Mucosa of descending colon (tissue), 3 donors: ENCODE data around the gene MAP2K1. TPM values are rescaled to one million over a fixed set of nuclear protein-coding genes. Genes with fewer than 3 reads are reported as not detected.

ENCODE experiments used
- ATAC-seq: fragments of 200-7000 bp; cut with Tn5 transposase; one replicate; pipeline ENCODE4 v1.9.1; 2020; ENCODE audit warnings: mild to moderate bottlenecking, moderate library complexity
- DNase-seq, 3 donors: peaks; one replicate each; pipeline ENCODE4 v3.0.0-alpha.2; 2020
- H3K36me3 ChIP-seq: fragments of 200-600 bp; one replicate; pipeline ENCODE4 v1.8.0; 2021; ENCODE audit warnings: low read depth, mild to moderate bottlenecking
- H3K4me1 ChIP-seq: fragments of 200-600 bp; one replicate; pipeline ENCODE4 v1.8.0; 2021; ENCODE audit warnings: low read depth, mild to moderate bottlenecking
- H3K4me3 ChIP-seq: fragments of 200-600 bp; one replicate; pipeline ENCODE4 v1.8.0; 2021; ENCODE audit warnings: mild to moderate bottlenecking
- H3K9me3 ChIP-seq: fragments of 200-600 bp; one replicate; pipeline ENCODE4 v1.8.0; 2021; ENCODE audit warnings: mild to moderate bottlenecking
- CTCF ChIP-seq: fragments of 200-600 bp; IDR thresholded peaks from one replicate; pipeline ENCODE4 v1.8.0; 2022; ENCODE audit warnings: antibody characterized with exemption, mild to moderate bottlenecking
- intact Hi-C, 2 donors: fragments of 100-400 bp; cut with DNase I in 1 of 2; cut with micrococcal nuclease in 1 of 2; formaldehyde crosslinking; loops; one replicate each; pipeline versions ENCODE4 v1.11.0 to v1.11.1; 2022; cut with DNase I, micrococcal nuclease
- total RNA-seq, 3 donors: library from RNA; stranded (reverse); fragmentation: NEBNext Ultra II Directional in 2 of 3; extraction: Animal tissue kit (Norgen Biotek cat#: 25700) in 2 of 3; gene quantifications; one replicate each; pipeline versions ENCODE4 v1.2.1 to v1.2.4, GENCODE V29; 2021 to 2023
- donor health status: DM: no; HTN: no; CAD: no; lungs with moderate emphysema.
- donor health status: DM: no; HTN: no; CAD: no.
- donor health status: DM: no; HTN: yes; CAD: no.

MAP2K1 gene
- total RNA-seq, 3 donors from 2014 or later: 34.4 to 45.3 (median 44.0) TPM

- Histone ChIP-seq H3K4me1 (peaks cover under 1% of the 10 kb centered on the region), H3K36me3 (no peaks in the 10 kb centered on the region), H3K9me3 (no peaks in the 10 kb centered on the region), H3K4me3 (no peak overlapping the region)
- TF ChIP-seq CTCF: no peak
- intact Hi-C loops: no loop called here
- DNase-seq (no peak), ATAC-seq (no peak)
Measured at GRCh38 chr15:66423149-66423548, 36.4 kb downstream of the MAP2K1 start.

GRCh38 chr15:66424963-66425612 is 38.4 kb downstream of the MAP2K1 start:
- intact Hi-C loops: no loop called here
- no peak for TF ChIP-seq CTCF

GRCh38 chr15:66425837-66426236 is 39.1 kb downstream of the MAP2K1 start:
- intact Hi-C loops: no loop called here
- DNase-seq (no peak), ATAC-seq (no peak)
- no peaks in the 10 kb centered on the region for H3K36me3 ChIP-seq
- no peaks in the 10 kb centered on the region for H3K9me3 ChIP-seq
- no peak for TF ChIP-seq CTCF
- H3K4me3 ChIP-seq: no peak overlapping the region
- no peaks in the 10 kb centered on the region for H3K4me1 ChIP-seq

More at GRCh38 chr15:66424963-66425612, 38.4 kb downstream of the MAP2K1 start:
- no peaks in the 10 kb centered on the region for H3K4me1 ChIP-seq
- no peak for DNase-seq
- H3K36me3 ChIP-seq: no peaks in the 10 kb centered on the region
- no peak for ATAC-seq
- no peaks in the 10 kb centered on the region for H3K9me3 ChIP-seq
- H3K4me3 ChIP-seq: no peak overlapping the region

- Histone ChIP-seq H3K36me3 (no peaks in the 10 kb centered on the region), H3K4me3 (no peak overlapping the region), H3K9me3 (no peaks in the 10 kb centered on the region), H3K4me1 (no peaks in the 10 kb centered on the region)
- ATAC-seq (no peak), DNase-seq (no peak)
- no peak for TF ChIP-seq CTCF
- intact Hi-C loops: no loop called here
Measured at GRCh38 chr15:66429117-66429516, 42.4 kb downstream of the MAP2K1 start.

GRCh38 chr15:66429546-66429945 is 42.8 kb downstream of the MAP2K1 start:
- no peak for TF ChIP-seq CTCF

More at GRCh38 chr15:66429546-66429945, 42.8 kb downstream of the MAP2K1 start:
- DNase-seq: no peak
- H3K4me3 ChIP-seq: no peak overlapping the region
- no peaks in the 10 kb centered on the region for H3K4me1 ChIP-seq
- intact Hi-C loops: no loop called here
- no peaks in the 10 kb centered on the region for H3K9me3 ChIP-seq
- ATAC-seq: no peak
- H3K36me3 ChIP-seq: no peaks in the 10 kb centered on the region
